GM19193 (cell line): ENCODE data around the gene CHST1.

ENCODE experiments used
- POLR2A ChIP-seq: IDR thresholded peaks from 4 replicates; pipeline ENCODE4 v1.6.1; 2011; ENCODE audit not compliant: insufficient read depth, insufficient read length; ENCODE audit errors: extremely low read depth

The CHST1 gene

GRCh38 chr11:45683271-45684058 lies 18.0 kb upstream of the CHST1 start:
- TF ChIP-seq POLR2A, result no peak

GRCh38 chr11:45679806-45680205 lies 14.4 kb upstream of the CHST1 start:
- TF ChIP-seq POLR2A, result no peak

DNA sequence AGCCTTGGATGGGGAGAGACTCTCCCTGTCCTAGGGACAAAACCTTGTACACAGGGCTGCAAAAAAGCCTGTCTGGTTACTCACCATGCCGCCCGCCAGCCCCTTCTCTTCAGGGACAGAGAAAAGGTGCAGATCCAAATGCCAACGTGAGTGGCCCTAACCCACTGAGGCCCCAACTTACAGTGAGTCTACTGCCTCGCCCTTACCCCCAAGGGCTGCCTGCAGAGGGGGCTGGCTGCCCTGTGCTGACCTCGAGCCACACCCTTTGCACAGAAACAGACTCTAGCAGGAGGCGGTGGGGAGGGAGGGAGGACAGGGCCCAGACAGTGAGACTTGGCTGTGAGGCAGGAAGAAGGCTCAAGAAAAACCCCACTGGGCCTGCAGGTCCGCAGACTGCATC lies 13.6 kb upstream of the CHST1 start:
- no peak for TF ChIP-seq POLR2A

- TF ChIP-seq POLR2A, result no peak
Measured at GRCh38 chr11:45677770-45678512, 12.5 kb upstream of the CHST1 start.

DNA sequence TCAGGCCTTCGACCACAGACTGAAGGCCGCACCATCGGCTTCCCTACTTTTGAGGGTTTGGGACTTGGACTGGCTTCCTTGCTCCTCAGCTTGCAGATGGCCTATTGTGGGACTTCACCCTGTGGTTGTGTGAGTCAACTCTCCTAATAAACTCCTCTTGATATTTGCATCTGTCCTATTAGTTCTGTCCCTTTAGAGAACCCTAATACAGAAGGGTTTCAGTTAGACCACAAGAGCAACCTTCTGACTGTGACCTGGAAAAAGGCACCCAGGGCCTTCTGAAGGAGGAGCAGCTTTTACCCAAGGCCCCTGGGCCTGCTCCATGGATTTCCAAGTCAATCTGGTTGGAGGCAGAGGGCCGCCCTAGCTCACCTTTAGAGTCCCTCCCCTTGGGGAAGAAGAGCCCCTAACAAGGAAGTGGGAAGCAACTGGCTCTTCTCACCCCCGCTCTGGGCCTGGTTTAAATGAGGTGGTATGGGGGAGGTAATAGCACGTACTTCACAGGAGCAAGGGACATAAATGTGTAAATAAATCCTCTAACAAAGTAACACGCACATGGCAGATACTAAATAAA lies 11.2 kb upstream of the CHST1 start:
- TF ChIP-seq POLR2A, result no peak

- no peak for TF ChIP-seq POLR2A
Measured at GRCh38 chr11:45675646-45676045, 10.2 kb upstream of the CHST1 start.

- no peak for TF ChIP-seq POLR2A
Measured at GRCh38 chr11:45674481-45675190, 9.2 kb upstream of the CHST1 start.

- TF ChIP-seq POLR2A, result no peak
Measured at GRCh38 chr11:45673441-45673840, 8.0 kb upstream of the CHST1 start.

GRCh38 chr11:45672593-45672992 lies 7.2 kb upstream of the CHST1 start:
- no peak for TF ChIP-seq POLR2A

- no peak for TF ChIP-seq POLR2A
Measured at GRCh38 chr11:45671246-45672171, 6.1 kb upstream of the CHST1 start.

GRCh38 chr11:45670386-45671135 lies 5.1 kb upstream of the CHST1 start:
- no peak for TF ChIP-seq POLR2A

- TF ChIP-seq POLR2A, result no peak
Measured at GRCh38 chr11:45669956-45670355, 4.5 kb upstream of the CHST1 start.

- TF ChIP-seq POLR2A, result no peak
Measured at GRCh38 chr11:45669146-45669545, 3.7 kb upstream of the CHST1 start.
